ENCODE data around the gene SFN.
A peak's percentile ranks its signal among the peaks of the same experiment; 100 is the strongest.
"Not testable (repeated sequence)": the region's sequence is repeated elsewhere in the genome, so short reads cannot be mapped to it uniquely, and the experiment has no call there.

SFN gene

DNA sequence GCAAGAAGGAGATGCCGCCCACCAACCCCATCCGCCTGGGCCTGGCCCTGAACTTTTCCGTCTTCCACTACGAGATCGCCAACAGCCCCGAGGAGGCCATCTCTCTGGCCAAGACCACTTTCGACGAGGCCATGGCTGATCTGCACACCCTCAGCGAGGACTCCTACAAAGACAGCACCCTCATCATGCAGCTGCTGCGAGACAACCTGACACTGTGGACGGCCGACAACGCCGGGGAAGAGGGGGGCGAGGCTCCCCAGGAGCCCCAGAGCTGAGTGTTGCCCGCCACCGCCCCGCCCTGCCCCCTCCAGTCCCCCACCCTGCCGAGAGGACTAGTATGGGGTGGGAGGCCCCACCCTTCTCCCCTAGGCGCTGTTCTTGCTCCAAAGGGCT lies 732 bp downstream of the SFN start:
- Histone ChIP-seq H3K4me3 (ENCODE audit: low read depth, low read length) (no peak overlapping the region), H4K91ac (ENCODE audit: low read depth, low read length) (peak overlapping the region; percentile 73), H3K79me1 (ENCODE audit: low read length) (peaks cover 30% of the 10 kb centered on the region), H3K9ac (ENCODE audit: low read length) (no peak overlapping the region), H3K9me3 (ENCODE audit: insufficient read depth, low read depth, low read length) (peaks cover 2% of the 10 kb centered on the region), H3K14ac (ENCODE audit: low read length) (peak overlapping the region; percentile 84), H3K36me3 (ENCODE audit: control insufficient read depth in 1 of 2, insufficient read depth in 2 of 2, low read length in 2 of 2) (no peaks in the 10 kb centered on the region), H3K27me3 (ENCODE audit: insufficient read depth, low read length) (no peaks in the 10 kb centered on the region), H2BK12ac (ENCODE audit: low read length) (peak overlapping the region; percentile 53), H4K12ac (ENCODE audit: low read depth, low read length) (peak overlapping the region; percentile 6), H3K79me2 (ENCODE audit: control insufficient read depth, insufficient read depth, low read length, poor library complexity) (peaks cover 6% of the 10 kb centered on the region), H2AFZ (ENCODE audit: insufficient read depth, low read length, poor library complexity) (no peak overlapping the region), H4K8ac (ENCODE audit: low read depth, low read length) (no peak overlapping the region), H3K18ac (ENCODE audit: low read length) (peak overlapping the region; percentile 36), H3K4ac (ENCODE audit: low read depth, low read length) (peak overlapping the region; percentile 8), H2AK5ac (ENCODE audit: low read length) (peak overlapping the region; percentile 66), H3K23ac (ENCODE audit: low read length) (no peak overlapping the region), H3K27ac (ENCODE audit: low read depth, low read length) (peak overlapping the region; percentile 87), H3K4me1 (ENCODE audit: control insufficient read depth in 1 of 2, insufficient read depth in 2 of 2, low read length in 2 of 2) (peaks cover 30 to 38% of the 10 kb centered on the region in 2 experiments), H3K4me2 (ENCODE audit: low read length) (peak overlapping the region; percentile 72), H2BK5ac (ENCODE audit: low read depth, low read length, poor library complexity) (no peak overlapping the region), H2BK120ac (ENCODE audit: insufficient read depth, low read length, poor library complexity) (peak overlapping the region; percentile 48)
- WGBS (ENCODE audit: extremely low coverage, insufficient coverage, insufficient read length), result no CpG with 5 or more reads among the region's 20 CpGs
- no peak for DNase-seq

DNA sequence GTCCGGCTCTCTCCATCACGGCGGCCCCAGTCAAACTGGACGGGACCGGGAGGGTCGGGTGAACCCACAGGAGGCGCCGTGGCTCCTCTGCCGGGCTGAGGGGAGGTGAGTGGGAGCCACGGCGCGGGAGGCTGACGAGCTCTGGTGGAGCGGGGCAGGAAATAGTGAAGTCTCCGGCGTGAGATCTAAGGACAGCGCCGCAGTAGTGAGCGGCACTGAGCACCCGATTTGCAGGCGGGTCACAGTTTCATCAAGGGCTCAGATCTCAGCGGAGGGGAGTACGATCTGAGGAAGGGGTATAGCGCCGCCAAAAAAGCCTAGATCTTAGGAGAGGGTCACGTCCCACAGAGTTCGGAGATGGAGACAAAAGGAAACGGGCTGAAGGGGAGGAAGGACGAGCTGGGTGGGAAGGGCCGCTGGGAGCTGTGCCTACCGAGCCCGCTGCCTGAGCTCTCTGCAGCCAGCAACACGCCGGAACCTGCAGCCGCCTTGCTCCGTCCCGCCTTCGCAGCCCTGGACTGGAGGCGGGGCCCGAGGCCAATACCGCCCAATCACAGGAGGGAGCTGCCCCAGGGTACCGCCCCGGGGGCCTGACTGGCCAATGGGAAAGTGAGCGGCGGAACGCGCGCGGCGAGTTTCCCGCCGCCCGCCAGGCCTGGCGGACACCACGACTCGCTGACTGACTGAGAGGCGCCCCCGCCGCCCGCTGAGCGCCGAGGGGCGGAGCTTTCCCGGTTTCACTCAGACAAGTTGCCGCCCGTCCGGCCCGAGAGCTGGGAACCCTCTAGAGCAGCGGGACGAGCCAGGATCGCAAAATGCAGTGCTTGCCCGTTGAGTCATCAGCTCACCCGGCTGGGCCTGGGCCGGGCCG lies 1.9 kb downstream of the SFN start:
- H3K4me2 ChIP-seq (ENCODE audit: low read length), result peak overlapping the region; percentile 72
- H3K27me3 ChIP-seq (ENCODE audit: insufficient read depth, low read length), result no peaks in the 10 kb centered on the region
- H3K18ac ChIP-seq (ENCODE audit: low read length), result peak overlapping the region; percentile 81
- peak overlapping the region; percentile 69 for H4K91ac ChIP-seq (ENCODE audit: low read depth, low read length)
- H3K9ac ChIP-seq (ENCODE audit: low read length), result peak overlapping the region; percentile 81
- H3K36me3 ChIP-seq (ENCODE audit: control insufficient read depth in 1 of 2, insufficient read depth in 2 of 2, low read length in 2 of 2), result no peaks in the 10 kb centered on the region
- H3K27ac ChIP-seq (ENCODE audit: low read depth, low read length), result peak overlapping the region; percentile 93
- H2BK12ac ChIP-seq (ENCODE audit: low read length), result peak overlapping the region; percentile 37
- peak overlapping the region; percentile 80 for H4K8ac ChIP-seq (ENCODE audit: low read depth, low read length)
- peak overlapping the region; percentile 84 for H2BK5ac ChIP-seq (ENCODE audit: low read depth, low read length, poor library complexity)
- H2AFZ ChIP-seq (ENCODE audit: insufficient read depth, low read length, poor library complexity), result peak overlapping the region; percentile 57
- peak; percentile 99 for DNase-seq
- H2AK5ac ChIP-seq (ENCODE audit: low read length), result peak overlapping the region; percentile 27
- H2BK120ac ChIP-seq (ENCODE audit: insufficient read depth, low read length, poor library complexity), result peak overlapping the region; percentile 77
- H3K79me1 ChIP-seq (ENCODE audit: low read length), result peaks cover 30% of the 10 kb centered on the region
- peaks cover 24 to 34% of the 10 kb centered on the region in 2 experiments for H3K4me1 ChIP-seq (ENCODE audit: control insufficient read depth in 1 of 2, insufficient read depth in 2 of 2, low read length in 2 of 2)
- H4K12ac ChIP-seq (ENCODE audit: low read depth, low read length), result peak overlapping the region; percentile 66
- peak overlapping the region; percentile 63 for H3K4me3 ChIP-seq (ENCODE audit: low read depth, low read length)
- H3K14ac ChIP-seq (ENCODE audit: low read length), result peak overlapping the region; percentile 84
- H3K79me2 ChIP-seq (ENCODE audit: control insufficient read depth, insufficient read depth, low read length, poor library complexity), result peaks cover 6% of the 10 kb centered on the region
- no CpG with 5 or more reads among the region's 75 CpGs for WGBS (ENCODE audit: extremely low coverage, insufficient coverage, insufficient read length)
- peaks cover 2% of the 10 kb centered on the region for H3K9me3 ChIP-seq (ENCODE audit: insufficient read depth, low read depth, low read length)
- peak overlapping the region; percentile 44 for H3K4ac ChIP-seq (ENCODE audit: low read depth, low read length)
- no peak overlapping the region for H3K23ac ChIP-seq (ENCODE audit: low read length)

DNA sequence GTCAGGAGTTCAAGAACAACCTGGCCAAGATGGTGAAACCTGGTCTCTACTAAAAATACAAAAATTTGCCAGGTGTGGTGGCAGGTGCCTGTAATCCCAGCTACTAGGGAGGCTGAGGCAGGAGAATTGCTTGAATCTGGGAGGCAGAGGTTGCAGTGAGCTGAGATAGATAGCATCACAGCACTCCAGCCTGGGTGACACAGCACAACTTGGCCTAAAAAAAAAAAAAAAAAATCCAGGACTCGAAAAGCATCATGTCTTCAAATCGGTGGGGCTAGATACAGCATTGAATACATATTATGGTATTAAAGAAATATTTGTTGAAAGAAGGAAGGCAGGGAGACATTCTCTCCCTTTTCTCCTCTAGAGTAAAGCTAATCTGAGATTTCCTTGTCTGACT lies 10.1 kb downstream of the SFN start:
- H3K27ac ChIP-seq (ENCODE audit: low read depth, low read length); H4K12ac ChIP-seq (ENCODE audit: low read depth, low read length); H3K79me1 ChIP-seq (ENCODE audit: low read length); H4K91ac ChIP-seq (ENCODE audit: low read depth, low read length); H2AFZ ChIP-seq (ENCODE audit: insufficient read depth, low read length, poor library complexity); H3K18ac ChIP-seq (ENCODE audit: low read length); H4K8ac ChIP-seq (ENCODE audit: low read depth, low read length); H3K14ac ChIP-seq (ENCODE audit: low read length); H3K9me3 ChIP-seq (ENCODE audit: insufficient read depth, low read depth, low read length); H2BK5ac ChIP-seq (ENCODE audit: low read depth, low read length, poor library complexity); H3K4me2 ChIP-seq (ENCODE audit: low read length); H2AK5ac ChIP-seq (ENCODE audit: low read length); H3K9ac ChIP-seq (ENCODE audit: low read length); H3K79me2 ChIP-seq (ENCODE audit: control insufficient read depth, insufficient read depth, low read length, poor library complexity); H3K27me3 ChIP-seq (ENCODE audit: insufficient read depth, low read length); H3K23ac ChIP-seq (ENCODE audit: low read length); H3K4me3 ChIP-seq (ENCODE audit: low read depth, low read length); H3K4ac ChIP-seq (ENCODE audit: low read depth, low read length); DNase-seq: not testable (repeated sequence)
- Histone ChIP-seq H3K4me1 (ENCODE audit: control insufficient read depth in 1 of 2, insufficient read depth in 2 of 2, low read length in 2 of 2) (peaks cover 5 to 15% of the 10 kb centered on the region in 2 experiments), H3K36me3 (ENCODE audit: control insufficient read depth in 1 of 2, insufficient read depth in 2 of 2, low read length in 2 of 2) (peaks cover 5 to 10% of the 10 kb centered on the region in 2 experiments), H2BK12ac (ENCODE audit: low read length) (peak overlapping the region; percentile 70), H2BK120ac (ENCODE audit: insufficient read depth, low read length, poor library complexity) (peak overlapping the region; percentile 46)
- no CpG with 5 or more reads among the region's 2 CpGs for WGBS (ENCODE audit: extremely low coverage, insufficient coverage, insufficient read length)

DNA sequence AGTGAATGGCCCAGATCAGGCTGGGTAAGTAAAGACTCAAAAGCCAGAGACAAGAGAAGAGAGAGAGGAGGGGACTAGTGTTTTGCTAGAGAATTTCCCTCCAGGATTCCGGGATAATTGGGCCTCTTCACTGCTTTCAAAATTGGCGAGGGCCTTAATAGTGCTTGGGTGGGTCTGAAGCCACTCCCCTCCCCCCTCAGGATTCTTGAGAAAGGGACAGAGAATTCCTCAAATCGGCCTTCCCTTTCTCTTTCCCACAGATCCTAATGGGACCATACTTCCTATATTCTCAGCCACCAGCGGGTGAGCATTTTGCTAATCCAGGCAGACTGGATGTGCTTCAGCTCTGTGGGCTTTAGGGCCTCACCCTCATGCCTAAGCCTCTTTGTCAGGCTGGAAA lies 11.9 kb downstream of the SFN start:
- no peak for DNase-seq
- Histone ChIP-seq H4K12ac (ENCODE audit: low read depth, low read length) (no peak overlapping the region), H3K23ac (ENCODE audit: low read length) (no peak overlapping the region), H3K18ac (ENCODE audit: low read length) (no peak overlapping the region), H3K4me1 (ENCODE audit: control insufficient read depth in 1 of 2, insufficient read depth in 2 of 2, low read length in 2 of 2) (peaks cover 2 to 12% of the 10 kb centered on the region in 2 experiments), H3K9ac (ENCODE audit: low read length) (no peak overlapping the region), H3K9me3 (ENCODE audit: insufficient read depth, low read depth, low read length) (no peaks in the 10 kb centered on the region), H2AK5ac (ENCODE audit: low read length) (peak overlapping the region; percentile 4), H3K36me3 (ENCODE audit: control insufficient read depth in 1 of 2, insufficient read depth in 2 of 2, low read length in 2 of 2) (peaks cover 12 to 24% of the 10 kb centered on the region in 2 experiments), H4K91ac (ENCODE audit: low read depth, low read length) (peak overlapping the region; percentile 21), H2AFZ (ENCODE audit: insufficient read depth, low read length, poor library complexity) (no peak overlapping the region), H3K4ac (ENCODE audit: low read depth, low read length) (peak overlapping the region; percentile 15), H2BK5ac (ENCODE audit: low read depth, low read length, poor library complexity) (peak overlapping the region; percentile 10), H3K79me2 (ENCODE audit: control insufficient read depth, insufficient read depth, low read length, poor library complexity) (no peaks in the 10 kb centered on the region), H3K79me1 (ENCODE audit: low read length) (peaks cover 4% of the 10 kb centered on the region), H3K27ac (ENCODE audit: low read depth, low read length) (peak overlapping the region; percentile 41), H3K27me3 (ENCODE audit: insufficient read depth, low read length) (no peaks in the 10 kb centered on the region), H3K14ac (ENCODE audit: low read length) (no peak overlapping the region), H3K4me2 (ENCODE audit: low read length) (no peak overlapping the region), H2BK120ac (ENCODE audit: insufficient read depth, low read length, poor library complexity) (peak overlapping the region; percentile 18), H3K4me3 (ENCODE audit: low read depth, low read length) (no peak overlapping the region), H2BK12ac (ENCODE audit: low read length) (no peak overlapping the region), H4K8ac (ENCODE audit: low read depth, low read length) (peak overlapping the region; percentile 18)
- WGBS (ENCODE audit: extremely low coverage, insufficient coverage, insufficient read length), result no CpG with 5 or more reads among the region's 4 CpGs

All from trophoblast cell (in vitro differentiated cells and primary cell).